ENCODE measurements around the gene TANK.
"Not testable (repeated sequence)": the region's sequence is repeated elsewhere in the genome, so short reads cannot be mapped to it uniquely, and the experiment has no call there.

The TANK gene

GRCh38 chr2:161279230-161279815 lies 119.1 kb downstream of the TANK start:
- not testable (repeated sequence) for DNase-seq

GRCh38 chr2:161280906-161281323 lies 120.7 kb downstream of the TANK start:
- DNase-seq = not testable (repeated sequence)

- DNase-seq = not testable (repeated sequence)
Measured at GRCh38 chr2:161281615-161282310, 121.5 kb downstream of the TANK start.

- not testable (repeated sequence) for DNase-seq
Measured at GRCh38 chr2:161282311-161282644, 122.0 kb downstream of the TANK start.

- no peak for DNase-seq
Measured at GRCh38 chr2:161283926-161284325, 123.7 kb downstream of the TANK start.

Measured in NCI-H69 (cell line).